ENCODE measurements around the gene RAB26.
"Not testable (repeated sequence)": the region's sequence is repeated elsewhere in the genome, so short reads cannot be mapped to it uniquely, and the experiment has no call there.

Gene RAB26, protein sequence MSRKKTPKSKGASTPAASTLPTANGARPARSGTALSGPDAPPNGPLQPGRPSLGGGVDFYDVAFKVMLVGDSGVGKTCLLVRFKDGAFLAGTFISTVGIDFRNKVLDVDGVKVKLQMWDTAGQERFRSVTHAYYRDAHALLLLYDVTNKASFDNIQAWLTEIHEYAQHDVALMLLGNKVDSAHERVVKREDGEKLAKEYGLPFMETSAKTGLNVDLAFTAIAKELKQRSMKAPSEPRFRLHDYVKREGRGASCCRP

DNA sequence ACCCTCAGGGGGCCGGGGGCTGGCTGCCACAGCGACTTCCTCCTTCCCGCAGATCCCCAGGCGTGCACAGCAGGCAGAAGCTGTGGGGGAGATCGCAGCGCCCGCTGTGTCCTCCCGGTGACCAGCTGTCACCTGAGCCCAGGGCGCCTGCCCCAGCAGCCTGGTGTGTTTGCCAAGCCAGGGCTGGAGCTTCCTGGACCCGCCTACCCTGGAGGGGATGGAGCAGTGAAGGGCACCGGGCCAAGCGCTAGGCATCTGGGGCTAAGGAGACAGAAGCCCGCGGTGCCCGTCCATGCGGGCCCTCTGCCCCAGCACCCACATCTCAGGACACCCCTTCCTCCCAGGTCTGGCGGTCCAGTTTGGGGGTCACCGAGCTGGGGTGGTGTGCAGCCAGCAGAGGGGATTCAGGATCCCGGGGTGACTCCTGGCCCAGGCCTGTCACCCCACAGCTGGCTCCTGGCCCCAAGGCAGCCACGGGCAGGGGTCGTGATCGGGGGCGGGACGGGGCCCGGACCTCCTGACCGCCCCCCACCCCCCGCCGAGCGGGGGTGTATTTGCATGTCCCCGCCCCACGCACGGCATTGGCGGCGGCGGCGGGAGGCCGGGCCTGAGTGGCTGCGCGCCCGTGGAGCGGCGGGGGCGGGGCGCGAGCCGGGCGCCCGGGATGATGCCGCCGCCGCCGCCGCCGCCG lies at the start of gene RAB26:
TSS of gene RAB26 (plus strand) at position 645 of the 691 bp plus-strand sequence. CDS start 159 bp downstream, outside the sequence.
- no peak for DNase-seq (ENCODE audit: low read depth)

DNA sequence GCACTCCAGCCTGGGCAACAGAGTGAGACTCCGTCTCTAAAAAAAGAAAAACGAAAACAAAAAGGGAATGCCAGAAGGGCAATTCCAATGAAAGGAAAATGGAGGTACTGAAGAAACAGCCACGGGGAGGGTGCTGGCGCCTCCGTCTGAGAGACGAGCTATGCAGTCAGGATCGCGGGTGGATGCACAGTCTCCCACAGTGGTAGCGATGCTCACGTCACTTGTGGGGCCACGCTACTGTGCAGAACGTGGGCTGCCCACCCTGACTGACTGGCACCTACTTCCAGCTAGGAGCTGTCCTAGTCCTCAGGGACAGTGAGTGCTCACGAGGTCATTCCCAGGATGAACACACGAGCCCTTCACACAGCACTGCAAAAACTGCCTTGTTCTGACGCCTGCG lies 46.8 kb upstream of the RAB26 start:
- not testable (repeated sequence) for DNase-seq (ENCODE audit: low read depth)

DNA sequence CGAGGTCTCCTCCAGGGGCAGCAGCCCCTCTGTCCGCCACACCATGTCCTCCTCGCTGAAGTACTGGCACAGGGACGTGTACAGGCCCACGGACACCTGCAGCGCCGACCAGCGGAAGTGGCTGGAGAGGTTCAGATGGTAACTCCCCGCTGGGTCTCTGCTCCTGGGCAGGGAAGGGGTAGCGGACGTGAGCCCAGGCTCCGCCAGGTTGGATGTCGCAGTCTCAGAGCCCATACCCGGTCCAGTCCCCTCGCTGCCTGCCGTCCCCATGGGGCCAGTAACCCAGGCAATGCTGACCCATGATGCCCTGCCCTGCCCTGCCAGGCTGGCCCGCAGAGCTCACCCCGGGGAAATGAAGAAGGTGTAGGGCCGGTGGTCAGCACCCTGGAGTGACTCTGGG lies 46.0 kb upstream of the RAB26 start:
- no peak for DNase-seq (ENCODE audit: low read depth)

DNA sequence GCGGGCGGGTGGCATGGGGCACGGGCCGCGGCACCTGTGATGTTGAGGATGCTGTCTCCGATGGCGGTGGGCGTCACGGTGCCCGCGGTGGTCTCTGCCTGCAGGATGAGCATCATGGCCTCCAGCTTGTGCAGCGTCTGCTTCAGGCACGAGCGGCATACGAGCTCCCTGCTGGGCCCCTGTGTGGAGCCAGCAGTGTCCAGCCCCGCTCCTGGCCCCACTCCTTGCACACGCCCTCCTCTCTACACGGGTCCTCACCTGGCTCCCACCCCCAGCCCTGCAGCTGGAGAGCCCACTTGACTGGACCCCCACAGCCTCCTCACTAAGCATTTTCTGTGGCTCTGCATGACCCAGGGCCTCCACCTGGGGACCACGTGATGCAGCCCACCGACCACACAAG lies 44.0 kb upstream of the RAB26 start:
- DNase-seq (ENCODE audit: low read depth), result not testable (repeated sequence)

DNA sequence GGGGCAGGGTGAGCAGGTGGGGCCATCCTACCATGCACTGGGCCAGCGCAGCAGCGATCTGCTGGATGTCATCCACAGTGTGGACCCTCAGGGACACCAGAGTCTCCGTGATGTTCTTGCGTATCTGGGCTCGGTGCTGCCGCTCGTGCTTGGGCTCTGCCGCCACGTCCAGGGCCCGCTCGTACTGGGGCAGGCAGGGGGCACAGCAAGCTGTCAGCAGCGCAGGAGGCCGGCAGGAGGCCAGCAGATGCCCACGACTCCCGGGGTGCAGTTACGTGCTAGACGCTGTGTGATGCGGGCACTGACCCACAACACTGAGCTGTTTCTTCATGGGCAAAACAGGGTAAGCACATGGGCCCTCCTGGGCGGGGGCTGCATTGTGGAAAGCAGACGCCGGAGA lies 43.1 kb upstream of the RAB26 start:
- not testable (repeated sequence) for DNase-seq (ENCODE audit: low read depth)

DNA sequence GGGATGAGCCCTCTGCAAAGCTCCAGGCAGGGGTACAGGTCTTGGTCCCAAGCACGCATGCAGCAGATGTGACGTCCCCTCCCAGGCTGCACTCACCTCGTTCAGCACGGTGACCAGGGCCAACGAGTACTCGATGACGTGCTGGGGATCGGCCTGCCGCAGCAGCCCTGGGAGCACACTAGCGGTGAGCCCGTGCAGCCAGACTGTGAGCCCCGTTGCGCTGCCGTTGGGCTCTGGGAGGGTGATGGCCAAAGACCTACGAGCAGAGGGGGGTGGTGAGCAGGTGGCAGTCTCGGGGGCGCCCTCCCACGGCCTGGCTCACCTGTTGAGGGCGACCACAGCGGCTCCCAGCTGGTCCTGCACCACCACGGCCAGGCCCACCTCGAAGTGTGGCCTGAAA lies 42.7 kb upstream of the RAB26 start:
- DNase-seq (ENCODE audit: low read depth), result not testable (repeated sequence)

DNA sequence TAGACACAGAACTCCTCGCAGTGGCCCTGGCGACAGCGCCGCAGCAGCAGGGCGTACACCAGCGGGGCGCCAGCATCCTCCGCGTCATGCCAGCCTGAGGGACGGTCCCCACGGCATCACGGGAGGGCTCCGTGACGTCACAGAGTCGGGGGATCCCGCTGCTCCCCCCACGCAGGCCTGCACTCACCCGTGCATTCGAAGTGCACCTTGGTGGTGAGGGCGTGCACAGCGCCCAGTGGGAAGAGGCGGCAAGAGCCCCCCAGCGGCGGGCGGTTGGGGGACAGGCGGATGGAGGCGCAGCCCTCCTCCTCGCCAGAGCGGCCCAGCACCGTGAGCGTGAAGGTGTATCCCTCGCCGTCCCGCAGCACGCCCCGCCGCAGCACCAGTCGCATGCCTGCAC lies 42.2 kb upstream of the RAB26 start:
- DNase-seq (ENCODE audit: low read depth), result not testable (repeated sequence)

DNA sequence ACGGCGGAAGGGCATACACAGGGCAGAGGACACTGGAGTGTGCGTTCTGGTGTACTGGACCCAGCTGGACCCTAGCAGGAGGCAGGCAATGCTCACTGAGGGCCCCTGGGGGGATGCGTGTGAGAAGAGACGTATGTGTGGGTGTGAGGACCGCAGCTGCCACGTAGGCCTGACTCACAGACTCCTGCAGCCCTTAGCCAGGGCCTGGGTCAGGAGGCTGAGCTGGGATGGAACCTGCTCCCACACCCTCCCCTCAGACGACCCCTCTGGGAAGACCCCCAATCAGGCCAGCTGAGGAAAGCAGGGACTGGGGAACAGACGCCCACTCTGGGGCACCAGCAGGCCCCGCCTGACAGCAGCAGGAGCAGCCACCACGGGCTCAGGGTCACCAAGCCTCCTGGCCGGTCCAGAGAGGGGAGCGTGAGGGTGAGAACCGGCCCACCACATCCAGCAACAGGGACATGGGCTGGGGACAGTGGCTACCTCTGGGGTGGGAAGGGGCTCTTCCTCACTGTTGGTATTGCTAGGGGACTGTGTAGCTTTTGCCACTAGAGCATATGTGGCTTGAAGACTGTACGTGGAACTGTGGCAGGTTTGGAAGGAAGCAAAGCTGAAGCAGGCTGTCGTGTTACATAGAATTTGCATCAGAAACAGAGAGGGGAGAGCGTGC lies 41.2 kb upstream of the RAB26 start:
- not testable (repeated sequence) for DNase-seq (ENCODE audit: low read depth)

DNA sequence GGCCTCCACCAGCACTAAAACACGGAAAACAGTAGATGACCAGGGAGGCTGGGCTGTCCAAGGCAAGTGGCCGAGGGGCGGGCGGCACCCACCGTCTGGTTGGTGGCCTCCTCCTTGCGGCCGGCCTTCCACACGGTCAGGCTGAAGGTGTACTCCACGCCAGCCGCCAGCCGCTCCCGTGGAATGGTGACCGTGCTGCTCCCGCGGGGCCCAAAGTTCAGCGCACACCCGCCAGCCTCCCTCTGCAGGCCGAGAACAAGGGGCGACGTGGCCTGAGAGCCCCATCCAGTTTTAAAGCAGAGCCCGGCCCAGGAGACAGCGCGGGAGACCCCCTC lies 40.7 kb upstream of the RAB26 start:
- DNase-seq (ENCODE audit: low read depth), result not testable (repeated sequence)

DNA sequence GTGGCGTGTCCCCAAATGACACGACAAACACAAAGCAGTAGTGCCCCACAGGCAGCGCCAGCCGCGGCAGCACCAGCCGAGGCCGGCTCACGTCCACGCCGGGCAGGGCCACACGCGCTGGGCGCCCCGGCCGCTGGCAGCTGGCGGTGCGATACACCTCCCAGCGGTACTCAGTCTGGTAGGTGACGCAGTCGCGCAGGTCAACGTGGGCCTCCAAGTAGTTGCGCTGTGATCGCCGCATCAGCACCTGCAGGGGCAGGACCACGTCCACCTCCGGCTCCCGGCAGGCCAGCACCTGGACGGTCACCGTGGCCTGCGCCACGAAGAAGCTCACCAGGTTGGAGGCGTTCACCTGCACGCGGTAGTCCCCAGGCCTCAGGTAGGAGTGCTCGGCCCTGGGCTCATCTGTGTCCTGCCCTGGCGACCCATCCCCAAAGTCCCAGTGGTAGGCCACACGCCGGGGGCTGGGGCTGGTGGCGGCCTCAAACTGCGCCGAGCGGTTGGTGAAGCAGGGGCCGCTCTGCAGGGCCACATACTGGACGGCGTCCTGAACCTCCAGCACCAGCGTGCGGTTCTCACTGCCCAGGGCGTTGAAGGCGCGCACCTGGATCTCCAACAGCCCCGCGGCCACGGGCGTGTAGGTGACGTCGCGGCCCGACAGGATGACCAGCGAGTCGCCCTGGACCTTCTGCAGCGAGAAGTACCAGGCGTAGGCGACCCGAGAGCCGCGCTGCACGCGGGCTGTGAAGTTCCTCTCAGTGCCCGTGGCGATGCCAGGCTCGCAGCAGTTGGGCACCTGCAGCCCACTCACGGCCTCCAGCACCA lies 39.8 kb upstream of the RAB26 start:
- DNase-seq (ENCODE audit: low read depth), result not testable (repeated sequence)

DNA sequence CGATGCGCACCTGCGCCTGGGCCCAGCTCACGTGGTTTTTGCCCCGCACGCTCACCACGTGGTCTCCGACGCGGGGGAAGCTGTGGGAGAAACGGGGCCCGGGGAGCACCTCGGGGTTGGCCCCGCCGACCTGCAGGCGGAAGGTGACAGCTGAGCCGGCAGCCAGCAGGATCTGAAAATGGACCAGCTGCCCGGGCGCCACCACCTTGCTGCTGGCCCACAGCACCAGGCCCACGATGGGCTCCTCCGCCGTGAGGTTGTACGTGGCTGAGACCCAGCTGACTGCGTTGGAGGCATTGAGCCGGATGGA lies 39.2 kb upstream of the RAB26 start:
- not testable (repeated sequence) for DNase-seq (ENCODE audit: low read depth)

DNA sequence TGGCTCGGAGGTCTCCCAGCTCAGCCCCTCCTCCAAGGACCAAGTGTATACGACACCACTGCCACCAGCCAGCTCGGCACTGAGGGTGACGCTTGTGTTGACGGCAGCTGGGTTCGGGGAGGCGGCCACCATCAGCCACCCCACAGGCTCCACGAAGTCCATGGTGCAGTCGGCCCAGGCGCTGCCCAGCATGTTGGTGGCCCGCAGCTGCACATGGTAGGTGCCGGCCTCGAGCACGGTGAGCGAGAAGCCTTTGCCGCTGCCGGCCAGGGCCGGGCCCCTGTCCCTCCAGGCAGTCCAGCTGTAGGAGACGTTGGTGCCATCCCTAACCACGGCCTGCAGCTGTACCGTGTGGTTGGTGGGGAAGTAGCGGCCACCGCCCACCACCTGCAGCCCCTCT lies 38.6 kb upstream of the RAB26 start:
- DNase-seq (ENCODE audit: low read depth), result not testable (repeated sequence)

DNA sequence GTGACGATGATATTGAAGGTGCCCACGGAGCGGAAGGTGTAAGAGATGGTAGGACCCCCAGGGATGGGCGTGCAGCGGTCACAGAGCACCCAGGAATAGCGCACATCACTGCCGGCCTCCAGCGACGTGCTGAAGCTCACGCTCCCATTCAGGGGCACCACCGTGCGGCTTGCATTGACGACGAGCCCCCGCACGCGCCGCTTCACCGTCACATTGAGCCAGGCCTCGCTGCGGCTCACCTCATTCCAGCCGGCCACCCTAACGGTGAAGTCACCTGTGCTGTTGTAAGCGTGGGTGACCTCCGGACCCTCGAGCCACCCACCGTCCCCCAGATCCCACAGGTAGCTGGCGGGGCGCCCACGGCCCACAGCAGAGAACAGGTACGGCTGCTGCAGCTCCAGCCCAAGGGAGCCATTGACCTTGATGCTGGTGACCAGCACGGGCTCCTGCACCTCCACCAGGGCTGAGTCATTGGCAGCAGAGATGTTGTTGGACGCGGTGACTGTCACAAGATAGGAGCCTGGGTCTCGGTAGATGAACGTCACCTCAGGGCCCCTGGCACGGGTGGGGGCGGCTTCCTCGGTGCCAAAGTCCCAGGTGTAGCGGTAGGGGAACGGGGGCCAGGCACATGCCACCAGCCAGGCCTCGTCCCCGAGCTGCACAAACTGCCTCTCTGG lies 38.0 kb upstream of the RAB26 start:
- not testable (repeated sequence) for DNase-seq (ENCODE audit: low read depth)

DNA sequence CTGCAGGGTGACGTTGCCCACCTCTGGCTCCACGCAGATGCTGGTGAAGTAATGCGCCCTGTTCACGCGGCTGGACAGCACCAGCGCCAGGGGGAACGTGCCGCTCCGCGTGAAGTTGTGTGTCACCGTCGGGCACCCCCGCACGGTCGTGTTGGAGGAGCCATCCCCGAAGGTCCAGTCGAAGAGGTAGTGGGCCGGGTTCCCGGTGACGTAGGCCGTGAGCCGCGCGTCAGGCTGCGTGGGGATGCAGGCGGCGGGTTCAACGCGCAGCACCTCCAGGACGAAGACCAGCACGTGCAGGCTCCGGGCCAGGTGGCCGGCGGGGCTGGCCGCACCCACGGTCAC lies 37.4 kb upstream of the RAB26 start:
- not testable (repeated sequence) for DNase-seq (ENCODE audit: low read depth)

DNA sequence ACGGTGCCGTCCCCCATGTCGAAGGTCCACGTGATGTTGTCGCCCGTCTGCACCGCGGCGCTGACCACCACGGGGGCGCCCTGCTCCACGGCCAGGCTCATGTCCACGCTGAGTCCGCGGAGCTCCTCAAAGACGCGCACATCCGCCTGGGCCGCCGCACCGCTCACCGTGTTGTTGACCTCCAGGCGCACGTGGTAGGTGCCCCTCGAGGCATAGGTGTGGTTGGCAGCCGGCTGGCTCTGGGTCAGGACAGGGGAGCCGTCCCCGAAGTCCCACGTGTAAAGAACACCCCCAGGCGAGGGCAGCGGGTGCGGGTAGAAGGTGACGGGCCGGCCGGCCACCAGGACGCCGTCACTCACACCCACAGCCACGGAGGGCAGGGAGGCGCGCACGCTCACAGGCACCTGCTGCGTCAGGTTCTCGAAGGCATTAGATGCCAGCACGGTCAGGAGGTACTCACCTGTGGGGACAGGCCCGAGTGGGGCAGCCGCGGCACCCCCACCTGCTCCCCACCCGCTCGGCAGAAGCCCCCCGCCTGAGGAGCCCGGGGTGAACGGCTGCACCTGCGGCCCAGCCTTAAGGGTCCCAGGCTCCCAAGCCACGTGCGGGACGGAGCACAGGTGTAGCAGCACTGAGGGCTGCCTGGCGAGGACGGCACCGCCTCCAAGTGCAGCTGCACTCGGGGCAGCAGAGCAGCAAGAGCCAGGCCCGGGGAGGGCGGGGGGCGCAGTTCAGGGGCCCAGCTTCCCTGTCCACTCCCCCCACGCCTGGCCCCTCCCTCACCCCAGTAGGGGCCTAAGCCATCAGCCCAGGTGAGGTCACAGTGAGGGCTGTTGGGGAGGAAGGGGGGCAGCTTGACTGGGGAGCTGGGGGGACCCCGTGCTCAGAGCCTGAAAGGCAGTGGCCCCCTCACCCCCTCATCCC lies 36.8 kb upstream of the RAB26 start:
- not testable (repeated sequence) for DNase-seq (ENCODE audit: low read depth)

DNA sequence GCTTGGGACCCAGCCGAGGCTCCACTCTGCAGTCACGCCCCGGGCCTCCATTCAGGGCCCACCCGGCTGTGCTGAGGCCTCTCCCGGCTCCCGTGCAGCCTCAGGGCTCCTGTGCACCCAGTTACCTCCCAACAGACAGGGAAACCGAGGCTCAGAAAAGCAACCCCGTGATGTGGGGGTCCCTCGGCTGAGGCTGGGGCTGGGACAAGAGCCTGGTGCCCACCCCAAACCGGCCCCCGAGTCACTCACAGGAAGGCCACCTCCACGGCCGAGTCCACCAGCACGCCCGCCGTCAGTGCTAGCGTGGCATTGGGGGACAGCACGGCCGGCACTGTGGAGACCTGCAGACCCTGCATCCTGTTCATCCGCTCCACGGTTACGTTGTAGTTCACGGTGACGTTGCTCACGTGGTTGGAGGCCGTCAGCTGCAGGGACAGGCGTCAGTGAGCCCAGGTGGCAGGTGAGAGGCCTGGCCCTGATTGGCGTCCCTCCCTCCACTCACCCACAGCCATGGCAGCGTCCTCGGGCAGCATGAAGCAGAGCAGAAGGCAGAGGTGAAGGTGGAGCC lies 35.8 kb upstream of the RAB26 start:
- not testable (repeated sequence) for DNase-seq (ENCODE audit: low read depth)

DNA sequence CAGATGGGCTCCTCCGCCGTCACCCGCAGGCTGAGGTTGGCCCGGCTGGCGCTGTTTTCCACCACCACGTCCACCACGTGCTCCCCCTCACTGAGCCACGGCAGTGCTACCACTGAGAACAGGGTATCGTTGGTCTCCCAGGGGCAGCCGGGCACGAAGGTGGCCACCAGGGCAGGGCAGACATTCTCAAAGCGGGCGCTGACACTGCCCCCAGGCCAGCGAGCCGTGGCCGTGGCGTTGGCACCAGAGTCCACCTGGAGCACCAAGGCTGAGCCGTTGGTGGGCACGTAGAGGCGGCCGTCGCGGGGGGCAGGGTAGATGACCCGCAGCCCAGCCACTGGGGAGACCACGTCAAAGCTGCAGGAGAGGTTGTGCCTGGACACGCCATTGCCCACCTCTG lies 34.2 kb upstream of the RAB26 start:
- DNase-seq (ENCODE audit: low read depth), result not testable (repeated sequence)

DNA sequence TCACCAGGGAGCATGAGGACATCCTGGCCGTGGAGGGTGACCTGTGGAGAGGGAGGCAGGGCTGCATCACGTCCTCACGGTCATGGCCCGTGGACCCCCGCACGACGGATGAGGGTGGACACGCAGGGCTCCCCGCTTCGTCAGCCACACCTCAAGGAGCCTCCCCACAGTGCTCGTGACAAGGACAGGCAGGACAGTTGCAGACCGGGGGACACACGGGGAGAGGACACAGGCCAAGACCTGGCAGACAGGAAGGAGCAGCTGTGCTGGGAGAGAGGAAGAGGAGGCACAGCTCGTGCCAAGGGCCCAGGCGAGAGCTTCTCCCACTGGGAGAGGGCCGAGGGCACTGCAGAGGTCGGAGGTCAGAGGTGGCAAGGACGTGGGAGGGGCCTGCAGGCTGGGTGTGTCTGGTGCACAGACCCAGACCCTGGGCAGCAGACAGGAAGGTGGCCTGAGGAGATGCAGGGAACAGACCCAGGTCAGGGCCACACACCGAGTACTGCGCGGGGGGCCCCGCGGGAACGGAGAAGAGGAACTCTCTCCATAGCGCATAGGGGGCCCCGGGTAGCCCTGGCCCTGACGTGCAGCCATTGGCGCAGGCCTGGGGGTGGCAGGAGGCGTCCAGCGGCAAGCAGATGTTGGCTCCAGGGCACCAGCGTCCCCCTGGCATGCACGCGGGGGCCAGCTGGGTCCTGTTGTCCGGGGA lies 33.4 kb upstream of the RAB26 start:
- DNase-seq (ENCODE audit: low read depth), result not testable (repeated sequence)

DNA sequence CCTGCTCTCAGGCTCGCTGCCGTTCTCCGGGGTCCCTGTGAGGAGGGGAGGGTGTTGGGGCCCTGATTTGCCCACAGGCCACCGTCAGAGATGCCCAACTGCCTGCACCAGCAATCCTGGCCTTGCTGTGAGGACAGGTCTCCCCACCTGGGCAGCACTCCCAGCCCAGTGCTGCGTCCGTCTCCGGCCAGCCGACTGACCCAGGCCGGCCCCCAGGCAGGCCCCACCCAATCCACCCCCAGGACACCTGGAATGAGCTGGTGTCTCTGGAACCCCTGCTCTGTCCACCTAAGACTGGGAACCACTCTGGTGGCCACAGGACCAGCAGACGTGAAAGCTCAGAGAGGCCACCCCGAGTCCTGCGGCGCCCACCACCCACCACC lies 32.8 kb upstream of the RAB26 start:
- DNase-seq (ENCODE audit: low read depth), result no peak

DNA sequence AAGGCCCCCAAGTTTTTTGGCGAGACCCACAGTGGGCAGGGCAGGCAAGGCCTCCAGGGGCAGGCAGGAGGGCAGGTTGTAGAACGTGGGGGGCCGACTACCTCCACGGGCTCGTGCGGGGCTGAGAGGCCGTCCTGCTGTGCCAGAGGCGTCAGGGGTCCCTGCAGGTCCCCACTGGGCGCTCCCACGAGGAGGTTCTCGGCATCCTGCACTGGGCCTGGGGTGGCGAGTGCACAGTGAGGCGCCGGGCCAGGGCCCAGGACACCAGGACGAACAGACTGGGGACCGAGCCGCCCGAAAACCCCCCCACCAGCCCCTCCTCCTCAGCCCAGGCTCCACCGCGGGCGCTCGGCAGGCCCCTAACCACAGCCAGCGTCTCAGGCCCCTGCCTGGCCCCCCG lies 32.0 kb upstream of the RAB26 start:
- DNase-seq (ENCODE audit: low read depth), result not testable (repeated sequence)

Measured in HS-5 (cell line).